ENCODE data around the gene LEMD1.

The LEMD1 gene

GRCh38 chr1:205444931-205445645 lies 23.2 kb upstream of the LEMD1 start:
- Histone ChIP-seq H3K9me3 (replicated peaks; ENCODE audit: low read length) (no peaks in the 10 kb centered on the region), H3K36me3 (ENCODE audit: insufficient read depth, low read length) (no peaks in the 10 kb centered on the region), H3K27me3 (ENCODE audit: control insufficient read depth, insufficient read depth, low read length) (peaks cover 64% of the 10 kb centered on the region), H3K4me3 (ENCODE audit: low read length) (no peak overlapping the region), H3K4me2 (ENCODE audit: low read length) (peak overlapping the region; percentile 25), H3K4me1 (ENCODE audit: control insufficient read depth, insufficient read depth, low read length) (no peaks in the 10 kb centered on the region), H3K9ac (ENCODE audit: low read depth, low read length) (no peak overlapping the region)

GRCh38 chr1:205444300-205444930 lies 22.6 kb upstream of the LEMD1 start:
- no peak overlapping the region for H3K9ac ChIP-seq (ENCODE audit: low read depth, low read length)
- no peaks in the 10 kb centered on the region for H3K9me3 ChIP-seq (replicated peaks; ENCODE audit: low read length)
- peaks cover 70% of the 10 kb centered on the region for H3K27me3 ChIP-seq (ENCODE audit: control insufficient read depth, insufficient read depth, low read length)
- no peak overlapping the region for H3K4me2 ChIP-seq (ENCODE audit: low read length)
- no peak overlapping the region for H3K4me3 ChIP-seq (ENCODE audit: low read length)
- no peaks in the 10 kb centered on the region for H3K4me1 ChIP-seq (ENCODE audit: control insufficient read depth, insufficient read depth, low read length)
- H3K36me3 ChIP-seq (ENCODE audit: insufficient read depth, low read length), result no peaks in the 10 kb centered on the region

GRCh38 chr1:205443585-205444299 lies 21.9 kb upstream of the LEMD1 start:
- H3K4me3 ChIP-seq (ENCODE audit: low read length), result no peak overlapping the region
- no peak overlapping the region for H3K9ac ChIP-seq (ENCODE audit: low read depth, low read length)
- no peaks in the 10 kb centered on the region for H3K36me3 ChIP-seq (ENCODE audit: insufficient read depth, low read length)
- H3K27me3 ChIP-seq (ENCODE audit: control insufficient read depth, insufficient read depth, low read length), result peaks cover 77% of the 10 kb centered on the region
- H3K9me3 ChIP-seq (replicated peaks; ENCODE audit: low read length), result no peaks in the 10 kb centered on the region
- H3K4me1 ChIP-seq (ENCODE audit: control insufficient read depth, insufficient read depth, low read length), result no peaks in the 10 kb centered on the region
- H3K4me2 ChIP-seq (ENCODE audit: low read length), result no peak overlapping the region

- Histone ChIP-seq H3K9ac (ENCODE audit: low read depth, low read length) (no peak overlapping the region), H3K36me3 (ENCODE audit: insufficient read depth, low read length) (no peaks in the 10 kb centered on the region), H3K9me3 (replicated peaks; ENCODE audit: low read length) (no peaks in the 10 kb centered on the region), H3K4me2 (ENCODE audit: low read length) (no peak overlapping the region), H3K4me3 (ENCODE audit: low read length) (no peak overlapping the region), H3K27me3 (ENCODE audit: control insufficient read depth, insufficient read depth, low read length) (peaks cover 87% of the 10 kb centered on the region), H3K4me1 (ENCODE audit: control insufficient read depth, insufficient read depth, low read length) (no peaks in the 10 kb centered on the region)
These were observed 20.3 kb upstream of the LEMD1 start for GRCh38 chr1:205442051-205442725.

GRCh38 chr1:205441716-205442050 lies 19.8 kb upstream of the LEMD1 start:
- no peak overlapping the region for H3K9ac ChIP-seq (ENCODE audit: low read depth, low read length)
- H3K4me1 ChIP-seq (ENCODE audit: control insufficient read depth, insufficient read depth, low read length), result no peaks in the 10 kb centered on the region
- no peaks in the 10 kb centered on the region for H3K36me3 ChIP-seq (ENCODE audit: insufficient read depth, low read length)
- no peak overlapping the region for H3K4me3 ChIP-seq (ENCODE audit: low read length)
- H3K27me3 ChIP-seq (ENCODE audit: control insufficient read depth, insufficient read depth, low read length), result peaks cover 92% of the 10 kb centered on the region
- no peaks in the 10 kb centered on the region for H3K9me3 ChIP-seq (replicated peaks; ENCODE audit: low read length)
- H3K4me2 ChIP-seq (ENCODE audit: low read length), result no peak overlapping the region

GRCh38 chr1:205441318-205441633 lies 19.4 kb upstream of the LEMD1 start:
- no peaks in the 10 kb centered on the region for H3K4me1 ChIP-seq (ENCODE audit: control insufficient read depth, insufficient read depth, low read length)
- no peaks in the 10 kb centered on the region for H3K9me3 ChIP-seq (replicated peaks; ENCODE audit: low read length)
- H3K9ac ChIP-seq (ENCODE audit: low read depth, low read length), result no peak overlapping the region
- H3K36me3 ChIP-seq (ENCODE audit: insufficient read depth, low read length), result no peaks in the 10 kb centered on the region
- no peak overlapping the region for H3K4me3 ChIP-seq (ENCODE audit: low read length)
- no peak overlapping the region for H3K4me2 ChIP-seq (ENCODE audit: low read length)
- H3K27me3 ChIP-seq (ENCODE audit: control insufficient read depth, insufficient read depth, low read length), result peaks cover 93% of the 10 kb centered on the region

- Histone ChIP-seq H3K4me2 (ENCODE audit: low read length) (no peak overlapping the region), H3K9ac (ENCODE audit: low read depth, low read length) (no peak overlapping the region), H3K4me1 (ENCODE audit: control insufficient read depth, insufficient read depth, low read length) (no peaks in the 10 kb centered on the region), H3K9me3 (replicated peaks; ENCODE audit: low read length) (no peaks in the 10 kb centered on the region), H3K27me3 (ENCODE audit: control insufficient read depth, insufficient read depth, low read length) (peaks cover 96% of the 10 kb centered on the region), H3K36me3 (ENCODE audit: insufficient read depth, low read length) (no peaks in the 10 kb centered on the region), H3K4me3 (ENCODE audit: low read length) (no peak overlapping the region)
These were observed 18.8 kb upstream of the LEMD1 start for GRCh38 chr1:205440476-205441317.

GRCh38 chr1:205440121-205440475 lies 18.2 kb upstream of the LEMD1 start:
- no peaks in the 10 kb centered on the region for H3K4me1 ChIP-seq (ENCODE audit: control insufficient read depth, insufficient read depth, low read length)

GRCh38 chr1:205438213-205439158 lies 16.6 kb upstream of the LEMD1 start:
- no peak overlapping the region for H3K4me2 ChIP-seq (ENCODE audit: low read length)
- H3K9ac ChIP-seq (ENCODE audit: low read depth, low read length), result no peak overlapping the region
- no peak overlapping the region for H3K4me3 ChIP-seq (ENCODE audit: low read length)
- H3K36me3 ChIP-seq (ENCODE audit: insufficient read depth, low read length), result no peaks in the 10 kb centered on the region
- H3K4me1 ChIP-seq (ENCODE audit: control insufficient read depth, insufficient read depth, low read length), result no peaks in the 10 kb centered on the region
- no peaks in the 10 kb centered on the region for H3K9me3 ChIP-seq (replicated peaks; ENCODE audit: low read length)
- peaks cover 93% of the 10 kb centered on the region for H3K27me3 ChIP-seq (ENCODE audit: control insufficient read depth, insufficient read depth, low read length)

More at GRCh38 chr1:205440121-205440475, 18.2 kb upstream of the LEMD1 start:
- Histone ChIP-seq H3K27me3 (ENCODE audit: control insufficient read depth, insufficient read depth, low read length) (peaks cover 96% of the 10 kb centered on the region), H3K9ac (ENCODE audit: low read depth, low read length) (no peak overlapping the region), H3K36me3 (ENCODE audit: insufficient read depth, low read length) (no peaks in the 10 kb centered on the region), H3K9me3 (replicated peaks; ENCODE audit: low read length) (no peaks in the 10 kb centered on the region), H3K4me3 (ENCODE audit: low read length) (no peak overlapping the region), H3K4me2 (ENCODE audit: low read length) (no peak overlapping the region)

- H3K9me3 ChIP-seq (replicated peaks; ENCODE audit: low read length), result no peaks in the 10 kb centered on the region
- H3K36me3 ChIP-seq (ENCODE audit: insufficient read depth, low read length), result no peaks in the 10 kb centered on the region
- no peak overlapping the region for H3K4me3 ChIP-seq (ENCODE audit: low read length)
- no peak overlapping the region for H3K4me2 ChIP-seq (ENCODE audit: low read length)
- no peak overlapping the region for H3K9ac ChIP-seq (ENCODE audit: low read depth, low read length)
- no peaks in the 10 kb centered on the region for H3K4me1 ChIP-seq (ENCODE audit: control insufficient read depth, insufficient read depth, low read length)
- H3K27me3 ChIP-seq (ENCODE audit: control insufficient read depth, insufficient read depth, low read length), result peaks cover 88% of the 10 kb centered on the region
These were observed 15.7 kb upstream of the LEMD1 start for GRCh38 chr1:205437570-205437969.
